ENCODE measurements around the gene PIK3CB.

Gene PIK3CB

GRCh38 chr3:138768125-138768524 is 66.6 kb downstream of the PIK3CB start:
- no peak for TF ChIP-seq CTCF (conservative IDR thresholded peaks at IDR 0.05)
- no peak for TF ChIP-seq ZFX (IDR thresholded peaks at IDR 0.05)
- no peak overlapping the region for H3K27ac ChIP-seq

- H3K27ac ChIP-seq, result no peak overlapping the region
- TF ChIP-seq ZFX (IDR thresholded peaks at IDR 0.05), result no peak
- no peak for TF ChIP-seq CTCF (conservative IDR thresholded peaks at IDR 0.05)
Measured at GRCh38 chr3:138767498-138768104, 67.1 kb downstream of the PIK3CB start.

GRCh38 chr3:138761002-138761401 is 73.7 kb downstream of the PIK3CB start:
- TF ChIP-seq CTCF (conservative IDR thresholded peaks at IDR 0.05) (no peak), ZFX (IDR thresholded peaks at IDR 0.05) (no peak)
- H3K27ac ChIP-seq, result no peak overlapping the region

GRCh38 chr3:138748190-138748589 is 86.5 kb downstream of the PIK3CB start:
- H3K27ac ChIP-seq, result no peak overlapping the region
- no peak for TF ChIP-seq ZFX (IDR thresholded peaks at IDR 0.05)
- no peak for TF ChIP-seq CTCF (conservative IDR thresholded peaks at IDR 0.05)

- no peak for TF ChIP-seq ZFX (IDR thresholded peaks at IDR 0.05)
- no peak for TF ChIP-seq CTCF (conservative IDR thresholded peaks at IDR 0.05)
- no peak overlapping the region for H3K27ac ChIP-seq
Measured at GRCh38 chr3:138747225-138747624, 87.5 kb downstream of the PIK3CB start.

GRCh38 chr3:138740072-138740471 is 94.7 kb downstream of the PIK3CB start:
- TF ChIP-seq CTCF (conservative IDR thresholded peaks at IDR 0.05) (no peak), ZFX (IDR thresholded peaks at IDR 0.05) (no peak)
- no peak overlapping the region for H3K27ac ChIP-seq

GRCh38 chr3:138732456-138732855 is 102.3 kb downstream of the PIK3CB start:
- TF ChIP-seq ZFX (IDR thresholded peaks at IDR 0.05) (no peak), CTCF (conservative IDR thresholded peaks at IDR 0.05) (no peak)
- H3K27ac ChIP-seq, result no peak overlapping the region
